Measurements from ENCODE around the gene VPS13A.
A peak's percentile ranks its signal among the peaks of the same experiment; 100 is the strongest.

VPS13A gene

GRCh38 chr9:77177143-77177893 lies at the start of gene VPS13A:
Gene VPS13A (plus strand): TSS chr9:77177534. CDS start chr9:77177705, 171 bp downstream.
- DNase-seq (ENCODE audit: low spot score) = peak; percentile 96

- no peak for DNase-seq (ENCODE audit: low spot score)
Observed at GRCh38 chr9:77128125-77128789, 49.1 kb upstream of the VPS13A start.

GRCh38 chr9:77131399-77131798 lies 45.9 kb upstream of the VPS13A start:
- DNase-seq (ENCODE audit: low spot score) = no peak

- no peak for DNase-seq (ENCODE audit: low spot score)
Observed at GRCh38 chr9:77133011-77133410, 44.3 kb upstream of the VPS13A start.

- DNase-seq (ENCODE audit: low spot score) = no peak
Observed at GRCh38 chr9:77142366-77142765, 35.0 kb upstream of the VPS13A start.

- DNase-seq (ENCODE audit: low spot score) = no peak
Observed at GRCh38 chr9:77149879-77150278, 27.5 kb upstream of the VPS13A start.

GRCh38 chr9:77152289-77152688 lies 25.0 kb upstream of the VPS13A start:
- no peak for DNase-seq (ENCODE audit: low spot score)

GRCh38 chr9:77156646-77157371 lies 20.5 kb upstream of the VPS13A start:
- DNase-seq (ENCODE audit: low spot score) = no peak

GRCh38 chr9:77158772-77159513 lies 18.4 kb upstream of the VPS13A start:
- DNase-seq (ENCODE audit: low spot score) = peak; percentile 15

GRCh38 chr9:77161191-77161590 lies 16.1 kb upstream of the VPS13A start:
- DNase-seq (ENCODE audit: low spot score) = peak; percentile 22

- no peak for DNase-seq (ENCODE audit: low spot score)
Observed at GRCh38 chr9:77161966-77162365, 15.4 kb upstream of the VPS13A start.

GRCh38 chr9:77162366-77162765 lies 15.0 kb upstream of the VPS13A start:
- DNase-seq (ENCODE audit: low spot score) = no peak

- DNase-seq (ENCODE audit: low spot score) = peak; percentile 82
Observed at GRCh38 chr9:77163884-77164283, 13.4 kb upstream of the VPS13A start.

- no peak for DNase-seq (ENCODE audit: low spot score)
Observed at GRCh38 chr9:77166193-77166592, 11.1 kb upstream of the VPS13A start.

GRCh38 chr9:77170991-77171699 lies 6.2 kb upstream of the VPS13A start:
- DNase-seq (ENCODE audit: low spot score) = no peak

GRCh38 chr9:77175151-77175550 lies 2.2 kb upstream of the VPS13A start:
- DNase-seq (ENCODE audit: low spot score) = no peak

GRCh38 chr9:77176106-77176505 lies 1.2 kb upstream of the VPS13A start:
- DNase-seq (ENCODE audit: low spot score) = no peak

- no peak for DNase-seq (ENCODE audit: low spot score)
Observed at GRCh38 chr9:77176686-77177142, 620 bp upstream of the VPS13A start.

GRCh38 chr9:77177894-77178794 lies 810 bp downstream of the VPS13A start:
- peak; percentile 65 for DNase-seq (ENCODE audit: low spot score)

GRCh38 chr9:77180056-77180455 lies 2.7 kb downstream of the VPS13A start:
- no peak for DNase-seq (ENCODE audit: low spot score)
